OCI-LY7 (cell line): ENCODE results near the gene CASKIN1. TPM values are rescaled to one million over a fixed set of nuclear protein-coding genes. Genes with fewer than 3 reads are reported as not detected.

ENCODE experiments used
- BruUV-seq: library from RNA; stranded (reverse); fragments of 400-500 nt; replicated peaks from 2 replicates; lab custom pipeline; 2021; lab: Mats Ljungman, UMichigan
- CTCF ChIA-PET: fragments of 300-600 bp; sonication (Branson Sonifier 250); formaldehyde crosslinking; loops from one replicate; lab custom pipeline; 2022; ENCODE audit warnings: antibody characterized with exemption; ENCODE audit not compliant: unreplicated experiment; lab: Charles Lee
- POLR2A ChIA-PET: fragments of 300-600 bp; sonication (Branson Sonifier 250); formaldehyde crosslinking; loops from one replicate; lab custom pipeline; 2022; ENCODE audit warnings: antibody characterized with exemption; lab: Charles Lee
- DNase-seq: peaks from one replicate; pipeline ENCODE4 v3.0.0-alpha.2; 2015; ENCODE audit warnings: low spot score
- H2AFZ ChIP-seq: fragments of 200-600 bp; sonication (generic), shearing (Covaris generic); 2 replicates; pipeline ENCODE4 v1.6.1; 2014; ENCODE audit warnings: mild to moderate bottlenecking, antibody characterized with exemption, low read length, moderate library complexity
- H3K27ac ChIP-seq: fragments of 200-600 bp; sonication (generic); 2 replicates; pipeline ENCODE4 v1.5.1; 2014; ENCODE audit warnings: mixed run types, low read depth, mild to moderate bottlenecking, moderate library complexity, low read length, inconsistent platforms; ENCODE audit not compliant: poor library complexity, severe bottlenecking
- H3K36me3 ChIP-seq: fragments of 200-600 bp; sonication (generic); 2 replicates; pipeline ENCODE4 v1.6.1; 2014; ENCODE audit warnings: mild to moderate bottlenecking, antibody characterized with exemption, low read length, moderate library complexity, mixed read lengths; ENCODE audit not compliant: insufficient read depth
- H3K4me1 ChIP-seq: fragments of 200-600 bp; sonication (generic); 2 replicates; pipeline ENCODE4 v1.5.1; 2014; ENCODE audit warnings: mild to moderate bottlenecking, low read length; ENCODE audit not compliant: insufficient read depth, poor library complexity, severe bottlenecking
- H3K4me2 ChIP-seq: fragments of 200-600 bp; sonication (generic); 2 replicates; pipeline ENCODE4 v1.6.1; 2014; ENCODE audit warnings: mild to moderate bottlenecking, low read length
- H3K4me3 ChIP-seq: fragments of 200-600 bp; sonication (generic); 2 replicates; pipeline ENCODE4 v1.5.1; 2014; ENCODE audit warnings: mild to moderate bottlenecking, low read depth, low read length; ENCODE audit not compliant: poor library complexity, severe bottlenecking
- H3K79me2 ChIP-seq: fragments of 200-600 bp; sonication (generic); 2 replicates; pipeline ENCODE4 v1.6.1; 2016; ENCODE audit warnings: low read depth, mild to moderate bottlenecking, low read length, moderate library complexity, mixed read lengths; ENCODE audit not compliant: insufficient read depth
- H3K9me2 ChIP-seq: fragments of 200-600 bp; sonication (generic); 2 replicates; pipeline ENCODE4 v1.6.1; 2016; ENCODE audit warnings: mild to moderate bottlenecking, low read length, mixed read lengths; ENCODE audit not compliant: insufficient read depth
- H3K9me3 ChIP-seq: fragments of 200-600 bp; sonication (generic); 2 replicates; pipeline ENCODE4 v1.6.1; 2014; ENCODE audit warnings: mild to moderate bottlenecking, mixed run types, low read length, mixed read lengths
- H4K20me1 ChIP-seq: fragments of 200-600 bp; sonication (generic); 2 replicates; pipeline ENCODE4 v1.6.1; 2014; ENCODE audit warnings: mild to moderate bottlenecking, antibody characterized with exemption, low read length, moderate library complexity, mixed read lengths; ENCODE audit not compliant: insufficient read depth
- CTCF ChIP-seq: fragments of 200-600 bp; sonication (generic); conservative IDR thresholded peaks from 2 replicates; pipeline ENCODE4 v1.5.1; 2014; ENCODE audit warnings: mild to moderate bottlenecking, antibody characterized with exemption, low read length, moderate library complexity, mixed read lengths
- EZH2phosphoT487 ChIP-seq: fragments of 200-600 bp; sonication (generic); IDR thresholded peaks from 2 replicates; pipeline ENCODE4 v1.6.1; 2018; ENCODE audit warnings: low read depth, borderline replicate concordance, mild to moderate bottlenecking, mixed run types, antibody characterized with exemption, low read length, moderate library complexity, mixed read lengths
- intact Hi-C: fragments of 100-400 bp; cut with micrococcal nuclease; formaldehyde crosslinking; loops from one replicate; pipeline ENCODE4 v1.10.0; 2022; ENCODE audit not compliant: unreplicated experiment
- total RNA-seq, 2 experiments: library from RNA; depleted of rRNA in 1 of 2; stranded (reverse); fragments of >200 nt in 1 of 2; shearing (Covaris generic) in 1 of 2; gene quantifications; 2 replicates each; pipeline ENCODE4 v1.2.3, GENCODE V29; 2014 to 2022

CASKIN1 gene
- total RNA-seq, 2 experiments from 2014 or later = 0.06 to 0.09 TPM

DNA sequence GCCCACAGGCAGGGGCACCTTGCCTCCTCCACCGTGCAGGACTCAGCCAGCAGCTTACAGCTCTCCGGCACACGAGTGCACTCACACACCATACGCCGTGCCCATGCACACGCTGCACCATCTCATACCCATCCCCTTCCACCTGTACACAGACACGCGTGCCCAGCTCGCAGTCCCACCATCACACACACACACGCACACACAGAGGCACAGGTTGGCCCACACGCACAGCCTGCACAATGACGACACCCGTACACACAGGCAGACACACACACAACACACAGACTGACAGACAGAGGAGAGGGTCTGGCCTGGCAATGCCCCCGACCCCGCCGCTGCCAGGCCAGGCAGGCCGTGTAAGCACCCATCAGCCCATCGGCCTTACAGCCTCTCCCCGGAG is 12.1 kb downstream of the CASKIN1 start:
- peaks cover 9% of the 10 kb centered on the region for H3K36me3 ChIP-seq
- no peaks in the 10 kb centered on the region for H4K20me1 ChIP-seq
- no TSS peak for BruUV-seq
- no peaks in the 10 kb centered on the region for H3K79me2 ChIP-seq
- CTCF ChIA-PET = no interaction called here
- H3K4me2 ChIP-seq = no peak overlapping the region
- no peak overlapping the region for H3K4me3 ChIP-seq
- intact Hi-C loops = no loop called here
- H3K4me1 ChIP-seq = no peaks in the 10 kb centered on the region
- POLR2A ChIA-PET = interaction anchor here (0.6 kb wide), 1 partner anchor 196 kb away, joined by 4 read pairs; no protein-coding TSS in a partner anchor
- H3K27ac ChIP-seq = no peak overlapping the region
- H3K9me2 ChIP-seq = no peaks in the 10 kb centered on the region
- no peaks in the 10 kb centered on the region for H3K9me3 ChIP-seq
- no peak for DNase-seq
- no peak overlapping the region for H2AFZ ChIP-seq
- no peak for TF ChIP-seq EZH2phosphoT487
- TF ChIP-seq CTCF = no peak

DNA sequence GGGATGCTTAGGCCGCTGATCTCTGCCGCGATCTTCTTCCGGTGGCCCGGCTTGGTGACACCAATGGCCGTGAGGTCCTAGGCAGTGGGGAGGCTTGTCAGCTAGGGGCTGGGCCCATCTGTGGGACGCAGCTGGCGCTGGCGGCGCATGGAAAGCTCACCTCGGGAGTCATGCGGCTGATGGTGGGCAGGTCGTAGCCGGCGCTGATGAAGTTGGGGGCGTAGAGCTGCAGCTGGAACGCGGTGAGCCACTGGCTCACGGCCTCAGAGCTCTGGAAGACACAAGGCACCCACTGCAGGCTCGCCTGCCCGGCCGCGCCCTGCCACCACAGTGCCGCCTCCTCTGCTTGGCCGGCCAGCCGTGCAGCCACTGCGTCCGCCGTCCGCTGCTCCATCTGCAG is 12.7 kb downstream of the CASKIN1 start:
- H3K4me2 ChIP-seq = no peak overlapping the region
- POLR2A ChIA-PET = no interaction called here
- no TSS peak for BruUV-seq

More for the DNA sequence above, 12.7 kb downstream of the CASKIN1 start:
- TF ChIP-seq EZH2phosphoT487 (no peak), CTCF (no peak)
- CTCF ChIA-PET = no interaction called here
- H3K9me3 ChIP-seq = no peaks in the 10 kb centered on the region
- no peaks in the 10 kb centered on the region for H3K4me1 ChIP-seq
- no peaks in the 10 kb centered on the region for H3K9me2 ChIP-seq
- no peak overlapping the region for H3K27ac ChIP-seq
- H2AFZ ChIP-seq = no peak overlapping the region
- peaks cover 12% of the 10 kb centered on the region for H3K36me3 ChIP-seq
- H4K20me1 ChIP-seq = no peaks in the 10 kb centered on the region
- no peak overlapping the region for H3K4me3 ChIP-seq
- intact Hi-C loops = no loop called here
- H3K79me2 ChIP-seq = no peaks in the 10 kb centered on the region
- no peak for DNase-seq
